Smooth muscle cell (in vitro differentiated cells): ENCODE results near the gene RIN3. TPM values are rescaled to one million over a fixed set of nuclear protein-coding genes. Genes with fewer than 3 reads are reported as not detected.

Source experiments
- DNase-seq: peaks from one replicate; lab custom pipeline; 2025; ENCODE audit not compliant: unreplicated experiment; lab: John Stamatoyannopoulos, UW
- H2AFZ ChIP-seq: fragments of 200-600 bp; sonication (generic); 2 replicates; pipeline ENCODE4 v1.6.0; 2016; ENCODE audit warnings: antibody characterized with exemption, low read depth, mild to moderate bottlenecking
- H3F3A ChIP-seq: fragments of 200-600 bp; sonication (generic); 2 replicates; pipeline ENCODE4 v1.6.0; 2017; ENCODE audit warnings: antibody characterized with exemption, low read depth
- H3K27ac ChIP-seq: fragments of 200-600 bp; sonication (generic); 2 replicates; pipeline ENCODE4 v1.5.1; 2016; ENCODE audit warnings: low read depth, mild to moderate bottlenecking
- H3K27me3 ChIP-seq: fragments of 200-600 bp; sonication (generic); 2 replicates; pipeline ENCODE4 v1.6.1; 2016; ENCODE audit warnings: low read depth, mild to moderate bottlenecking
- H3K36me3 ChIP-seq: fragments of 200-600 bp; sonication (generic); 2 replicates; pipeline ENCODE4 v1.5.1; 2016; ENCODE audit warnings: low read depth
- H3K4me1 ChIP-seq: fragments of 200-600 bp; sonication (generic); 2 replicates; pipeline ENCODE4 v1.5.1; 2016; ENCODE audit warnings: low read depth
- H3K4me2 ChIP-seq: fragments of 200-600 bp; sonication (generic); 2 replicates; pipeline ENCODE4 v1.6.0; 2016; ENCODE audit warnings: mild to moderate bottlenecking
- H3K4me3 ChIP-seq: fragments of 200-600 bp; sonication (generic); 2 replicates; pipeline ENCODE4 v1.5.1; 2016; ENCODE audit warnings: mild to moderate bottlenecking
- H3K79me2 ChIP-seq: fragments of 200-600 bp; sonication (generic); 2 replicates; pipeline ENCODE4 v1.6.0; 2016; ENCODE audit warnings: low read depth, mild to moderate bottlenecking
- H3K9ac ChIP-seq: fragments of 200-600 bp; sonication (generic); 2 replicates; pipeline ENCODE4 v1.6.0; 2016; ENCODE audit warnings: low read depth
- H3K9me3 ChIP-seq: fragments of 200-600 bp; sonication (generic); replicated peaks from 2 replicates; pipeline ENCODE4 v1.5.1; 2016; ENCODE audit warnings: low read depth
- H4K20me1 ChIP-seq: fragments of 200-600 bp; sonication (generic); 2 replicates; pipeline ENCODE4 v1.6.0; 2016; ENCODE audit warnings: low read depth
- CTCF ChIP-seq: fragments of 200-600 bp; sonication (generic); IDR thresholded peaks from 2 replicates; pipeline ENCODE4 v1.5.1; 2017; ENCODE audit warnings: borderline replicate concordance, mild to moderate bottlenecking, antibody characterized with exemption; ENCODE audit not compliant: insufficient read depth, poor library complexity, severe bottlenecking
- WGBS: methylation state at CpG from one replicate; pipeline ENCODE4 v1.1.7; 2016; ENCODE audit warnings: low lambda C conversion rate; 5-methylcytosine and 5-hydroxymethylcytosine counted together
- polyA plus RNA-seq: library from polyadenylated mRNA; unstranded; fragments of >200 nt; fragmentation: Nextera tagmentation; extraction: Ambion mirVana; gene quantifications from 2 replicates; pipeline ENCODE4 v1.2.1, GENCODE V29; 2016
- total RNA-seq: library from RNA; depleted of rRNA; stranded (reverse); fragments of >200 nt; gene quantifications from 2 replicates; pipeline ENCODE4 v1.2.3, GENCODE V29; 2014

RIN3 gene
- total and polyA plus RNA-seq, 2 experiments from 2014 or later: 2.7 to 3.8 TPM

- no peaks in the 10 kb centered on the region for H3K9me3 ChIP-seq
- no peak overlapping the region for H2AFZ ChIP-seq
- DNase-seq: no peak
- H3K4me3 ChIP-seq: no peak overlapping the region
- no peak for TF ChIP-seq CTCF
- H3K36me3 ChIP-seq: no peaks in the 10 kb centered on the region
- 10% methylated on average over 6 of the region's 6 CpGs for WGBS
- H3K9ac ChIP-seq: peak overlapping the region; percentile 80
- H4K20me1 ChIP-seq: no peaks in the 10 kb centered on the region
- no peaks in the 10 kb centered on the region for H3K27me3 ChIP-seq
- H3K79me2 ChIP-seq: no peaks in the 10 kb centered on the region
- H3K27ac ChIP-seq: peak overlapping the region; percentile 96
- peak overlapping the region; percentile 68 for H3K4me2 ChIP-seq
- no peaks in the 10 kb centered on the region for H3K4me1 ChIP-seq
- H3F3A ChIP-seq: peaks cover 12% of the 10 kb centered on the region
Measured at GRCh38 chr14:92495027-92495426, 18.6 kb upstream of the RIN3 start.

- no peak overlapping the region for H2AFZ ChIP-seq
- no peak for TF ChIP-seq CTCF
- 96% methylated on average over 6 of the region's 6 CpGs for WGBS
Measured at GRCh38 chr14:92496191-92496857, 17.3 kb upstream of the RIN3 start.

GRCh38 chr14:92497391-92497790 is 16.2 kb upstream of the RIN3 start:
- H4K20me1 ChIP-seq: no peaks in the 10 kb centered on the region
- H3K4me3 ChIP-seq: no peak overlapping the region
- H3K79me2 ChIP-seq: no peaks in the 10 kb centered on the region
- peaks cover 14% of the 10 kb centered on the region for H3F3A ChIP-seq
- no peaks in the 10 kb centered on the region for H3K27me3 ChIP-seq
- no peak for DNase-seq
- H3K9ac ChIP-seq: no peak overlapping the region
- 91% methylated on average over 8 of the region's 8 CpGs for WGBS
- no peak for TF ChIP-seq CTCF
- no peaks in the 10 kb centered on the region for H3K36me3 ChIP-seq
- H3K27ac ChIP-seq: no peak overlapping the region
- no peak overlapping the region for H2AFZ ChIP-seq
- H3K4me1 ChIP-seq: no peaks in the 10 kb centered on the region
- H3K9me3 ChIP-seq: no peaks in the 10 kb centered on the region
- no peak overlapping the region for H3K4me2 ChIP-seq

More at GRCh38 chr14:92496191-92496857, 17.3 kb upstream of the RIN3 start:
- Histone ChIP-seq H3K4me3 (no peak overlapping the region), H3K27me3 (no peaks in the 10 kb centered on the region), H3F3A (peaks cover 12% of the 10 kb centered on the region), H3K4me2 (no peak overlapping the region), H3K27ac (peak overlapping the region; percentile 96), H3K4me1 (no peaks in the 10 kb centered on the region), H3K9me3 (no peaks in the 10 kb centered on the region), H4K20me1 (no peaks in the 10 kb centered on the region), H3K9ac (no peak overlapping the region), H3K79me2 (no peaks in the 10 kb centered on the region), H3K36me3 (no peaks in the 10 kb centered on the region)
- DNase-seq: no peak

GRCh38 chr14:92499234-92499633 is 14.3 kb upstream of the RIN3 start:
- H3K79me2 ChIP-seq: no peaks in the 10 kb centered on the region
- H3K9ac ChIP-seq: no peak overlapping the region
- H3K4me2 ChIP-seq: no peak overlapping the region
- WGBS: 92% methylated on average over 3 of the region's 3 CpGs
- no peaks in the 10 kb centered on the region for H3K27me3 ChIP-seq
- H3K9me3 ChIP-seq: no peaks in the 10 kb centered on the region
- H4K20me1 ChIP-seq: no peaks in the 10 kb centered on the region
- no peak overlapping the region for H2AFZ ChIP-seq
- no peak for TF ChIP-seq CTCF
- no peaks in the 10 kb centered on the region for H3K36me3 ChIP-seq
- no peaks in the 10 kb centered on the region for H3K4me1 ChIP-seq
- peaks cover 22% of the 10 kb centered on the region for H3F3A ChIP-seq
- no peak overlapping the region for H3K27ac ChIP-seq
- no peak overlapping the region for H3K4me3 ChIP-seq
- DNase-seq: no peak
